ENCODE results near the gene GRWD1.

GRWD1 gene

GRCh38 chr19:48461651-48461981 is 15.8 kb downstream of the GRWD1 start:
- no peak for DNase-seq

- no peak for DNase-seq
These were observed 16.3 kb downstream of the GRWD1 start for GRCh38 chr19:48461982-48462655.

GRCh38 chr19:48465215-48465614 is 19.4 kb downstream of the GRWD1 start:
- no peak for DNase-seq

- no peak for DNase-seq
These were observed 21.0 kb downstream of the GRWD1 start for GRCh38 chr19:48466561-48467325.

GRCh38 chr19:48468772-48469288 is 23.0 kb downstream of the GRWD1 start:
- DNase-seq, result peak; percentile 97

GRCh38 chr19:48469289-48469881 is 23.6 kb downstream of the GRWD1 start, which contains the start of gene CYTH2:
Gene CYTH2, plus strand, starts transcription at chr19:48469369. Its CDS starts 139 bp downstream, at chr19:48469508.
- DNase-seq, result peak; percentile 63

GRCh38 chr19:48469934-48470680 is 24.3 kb downstream of the GRWD1 start:
- no peak for DNase-seq

- no peak for DNase-seq
These were observed 25.1 kb downstream of the GRWD1 start for GRCh38 chr19:48470856-48471255.

- DNase-seq, result no peak
These were observed 26.1 kb downstream of the GRWD1 start for GRCh38 chr19:48471836-48472235.

GRCh38 chr19:48473161-48473966 is 27.6 kb downstream of the GRWD1 start:
- DNase-seq, result no peak

GRCh38 chr19:48474084-48474592 is 28.4 kb downstream of the GRWD1 start:
- DNase-seq, result no peak

GRCh38 chr19:48475369-48476068 is 29.7 kb downstream of the GRWD1 start:
- DNase-seq, result no peak

- DNase-seq, result no peak
These were observed 30.4 kb downstream of the GRWD1 start for GRCh38 chr19:48476176-48476575.

GRCh38 chr19:48477067-48477685 is 31.4 kb downstream of the GRWD1 start:
- DNase-seq, result no peak

- DNase-seq, result no peak
These were observed 32.0 kb downstream of the GRWD1 start for GRCh38 chr19:48477698-48478338.

GRCh38 chr19:48478339-48479256 is 32.8 kb downstream of the GRWD1 start:
- no peak for DNase-seq

- DNase-seq, result no peak
These were observed 33.9 kb downstream of the GRWD1 start for GRCh38 chr19:48479686-48480085.

- peak; percentile 48 for DNase-seq
These were observed 34.4 kb downstream of the GRWD1 start for GRCh38 chr19:48480183-48480557.

All from stimulated activated CD4-positive, alpha-beta T cell treated with anti-CD3 and anti-CD28 coated beads, Interleukin-12 subunit alpha, Interleukin-12 subunit beta, amount 100 ng/mL, for 4 hours (primary cell).